IPS-18c (cell line): ENCODE data around the gene SLC25A3.
A peak's percentile ranks its signal among the peaks of the same experiment; 100 is the strongest.
"Not testable (repeated sequence)": the region's sequence is repeated elsewhere in the genome, so short reads cannot be mapped to it uniquely, and the experiment has no call there.

Experiments
- H3K4me3 ChIP-seq: 2 replicates; pipeline ENCODE4 v1.7.0; 2013; ENCODE audit warnings: low read depth, mild to moderate bottlenecking, low read length, moderate library complexity; ENCODE audit not compliant: insufficient read depth
- H3K9me3 ChIP-seq: one replicate; pipeline ENCODE4 v1.6.1; 2013; ENCODE audit warnings: mild to moderate bottlenecking, low read length, moderate library complexity; ENCODE audit not compliant: control insufficient read depth, insufficient read depth

The SLC25A3 gene

GRCh38 chr12:98582093-98582492 lies 11.4 kb upstream of the SLC25A3 start:
- no peaks in the 10 kb centered on the region for H3K9me3 ChIP-seq
- no peak overlapping the region for H3K4me3 ChIP-seq

GRCh38 chr12:98587084-98587483 lies 6.4 kb upstream of the SLC25A3 start:
- H3K9me3 ChIP-seq: no peaks in the 10 kb centered on the region
- H3K4me3 ChIP-seq: no peak overlapping the region

- no peak overlapping the region for H3K4me3 ChIP-seq
- no peaks in the 10 kb centered on the region for H3K9me3 ChIP-seq
These were observed 2.3 kb upstream of the SLC25A3 start for GRCh38 chr12:98591209-98591608.

- no peaks in the 10 kb centered on the region for H3K9me3 ChIP-seq
- H3K4me3 ChIP-seq: peak overlapping the region; percentile 42; the same call in 1 of the 2 replicates
These were observed 612 bp upstream of the SLC25A3 start for GRCh38 chr12:98592825-98593322.

- Histone ChIP-seq H3K9me3 (peaks cover 2% of the 10 kb centered on the region), H3K4me3 (peak overlapping the region; percentile 99)
These were observed 757 bp downstream of the SLC25A3 start for GRCh38 chr12:98594050-98594835.

GRCh38 chr12:98595243-98595988 lies 1.9 kb downstream of the SLC25A3 start:
- H3K4me3 ChIP-seq: peak overlapping the region; percentile 99; the same call in 1 of the 2 replicates

GRCh38 chr12:98597313-98597712 lies 3.8 kb downstream of the SLC25A3 start:
- not testable (repeated sequence) for H3K9me3 ChIP-seq, H3K4me3 ChIP-seq

More at GRCh38 chr12:98595243-98595988, 1.9 kb downstream of the SLC25A3 start:
- peaks cover 3% of the 10 kb centered on the region for H3K9me3 ChIP-seq

GRCh38 chr12:98601924-98602323 lies 8.4 kb downstream of the SLC25A3 start:
- Histone ChIP-seq H3K9me3 (peaks cover 4% of the 10 kb centered on the region), H3K4me3 (no peak overlapping the region)

GRCh38 chr12:98606359-98606988 lies 13.0 kb downstream of the SLC25A3 start:
- H3K9me3 ChIP-seq: no peaks in the 10 kb centered on the region
- no peak overlapping the region for H3K4me3 ChIP-seq

GRCh38 chr12:98610596-98610995 lies 17.1 kb downstream of the SLC25A3 start:
- Histone ChIP-seq H3K9me3 (no peaks in the 10 kb centered on the region), H3K4me3 (no peak overlapping the region)

GRCh38 chr12:98612696-98613334 lies 19.3 kb downstream of the SLC25A3 start:
- Histone ChIP-seq H3K4me3 (no peak overlapping the region), H3K9me3 (no peaks in the 10 kb centered on the region)

GRCh38 chr12:98618952-98619351 lies 25.5 kb downstream of the SLC25A3 start:
- no peak overlapping the region for H3K4me3 ChIP-seq
- no peaks in the 10 kb centered on the region for H3K9me3 ChIP-seq

- no peak overlapping the region for H3K4me3 ChIP-seq
- H3K9me3 ChIP-seq: no peaks in the 10 kb centered on the region
These were observed 42.3 kb downstream of the SLC25A3 start for GRCh38 chr12:98635657-98636323.

GRCh38 chr12:98637068-98637467 lies 43.6 kb downstream of the SLC25A3 start:
- H3K9me3 ChIP-seq: no peaks in the 10 kb centered on the region
- H3K4me3 ChIP-seq: no peak overlapping the region

GRCh38 chr12:98638009-98638408 lies 44.5 kb downstream of the SLC25A3 start:
- no peaks in the 10 kb centered on the region for H3K9me3 ChIP-seq
- H3K4me3 ChIP-seq: no peak overlapping the region

- no peaks in the 10 kb centered on the region for H3K9me3 ChIP-seq
- no peak overlapping the region for H3K4me3 ChIP-seq
These were observed 46.0 kb downstream of the SLC25A3 start for GRCh38 chr12:98639491-98639890.

- H3K9me3 ChIP-seq, H3K4me3 ChIP-seq: not testable (repeated sequence)
These were observed 49.3 kb downstream of the SLC25A3 start for GRCh38 chr12:98642801-98643200.
